Body of pancreas (tissue), 4 donors: ENCODE measurements around the gene TEX264. TPM values are rescaled to one million over a fixed set of nuclear protein-coding genes. Genes with fewer than 3 reads are reported as not detected.
A peak's percentile ranks its signal among the peaks of the same experiment; 100 is the strongest.

Source experiments
- ATAC-seq: fragments of 150-250 bp; one replicate; pipeline ENCODE4 v1.9.1; 2016
- DNase-seq, 4 donors: peaks; one replicate each; pipeline ENCODE4 v3.0.0-alpha.2; 2019
- H3K27ac ChIP-seq, 4 donors: fragments of 200-600 bp; sonication (generic); 1 replicate in 3 of 4; 2 replicates in 1 of 4; pipeline versions ENCODE4 v1.5.1 to v1.6.1; 2016 to 2019; ENCODE audit warnings: mild to moderate bottlenecking in 1 of 4, mixed read lengths in 1 of 4, moderate library complexity in 1 of 4
- H3K27me3 ChIP-seq, 2 donors: fragments of 200-600 bp; sonication (generic); one replicate each; pipeline ENCODE4 v1.6.0; 2016; ENCODE audit warnings: mild to moderate bottlenecking in 1 of 2
- H3K36me3 ChIP-seq, 2 donors: fragments of 200-600 bp; sonication (generic); replicated peaks in 1 of 2; 2 replicates each; pipeline ENCODE4 v1.5.1; 2016; ENCODE audit warnings: low read depth in 2 of 2; ENCODE audit not compliant: insufficient read depth in 1 of 2
- H3K4me1 ChIP-seq: fragments of 200-600 bp; sonication (generic); one replicate; pipeline ENCODE4 v1.6.0; 2016
- H3K4me3 ChIP-seq, 2 donors: fragments of 200-600 bp; sonication (generic); 1 replicate in 1 of 2; 2 replicates in 1 of 2; pipeline ENCODE4 v1.5.1; 2016 to 2019
- H3K9me3 ChIP-seq, 3 donors: fragments of 200-600 bp; sonication (generic); 1 replicate in 2 of 3; 2 replicates in 1 of 3; pipeline ENCODE4 v1.5.1; 2016
- POLR2A ChIP-seq, 3 donors: fragments of 450-650 bp; IDR thresholded peaks; one replicate each; pipeline ENCODE4 v1.6.1; 2016; ENCODE audit warnings: antibody characterized with exemption in 3 of 3, mild to moderate bottlenecking in 2 of 3
- WGBS, 2 donors: methylation state at CpG; one replicate each; pipeline ENCODE4 v1.1.5; 2017; 5-methylcytosine and 5-hydroxymethylcytosine counted together
- intact Hi-C: fragments of 100-400 bp; cut with DNase I; formaldehyde crosslinking; loops from one replicate; pipeline ENCODE4 v1.15.1; 2023
- small RNA-seq: library from RNA; depleted of rRNA; stranded (forward); fragments of <200 nt; gene quantifications from one replicate; pipeline ENCODE3, GENCODE V24; 2016
- total RNA-seq, 2 donors: library from RNA; depleted of rRNA; stranded (reverse); fragments of >200 nt; gene quantifications; one replicate each; pipeline ENCODE4 v1.1.0, GENCODE V29; 2016
- TF ChIP-seq, protein P1 (sequence below), 7 experiments: fragments of 450-650 bp in 4 of 7; fragments of 200-600 bp in 3 of 7; sonication (generic) in 3 of 7; IDR thresholded peaks; one replicate each; pipeline ENCODE4 v1.5.1; 2016 to 2019; ENCODE audit warnings: antibody characterized with exemption in 7 of 7

TEX264 gene
- total RNA-seq, 2 donors from 2014 or later: 41.2 to 44.1 TPM

- ATAC-seq: no peak
- intact Hi-C loops: no loop called here
- no peaks in the 10 kb centered on the region for H3K27me3 ChIP-seq
- WGBS, 2 donors: 43% methylated on average over 1 of the region's 1 CpG
- DNase-seq: no peak
- no peaks in the 10 kb centered on the region for H3K9me3 ChIP-seq
- no peaks in the 10 kb centered on the region for H3K36me3 ChIP-seq
- no peak overlapping the region for H3K4me3 ChIP-seq
- TF ChIP-seq, protein P1, sequence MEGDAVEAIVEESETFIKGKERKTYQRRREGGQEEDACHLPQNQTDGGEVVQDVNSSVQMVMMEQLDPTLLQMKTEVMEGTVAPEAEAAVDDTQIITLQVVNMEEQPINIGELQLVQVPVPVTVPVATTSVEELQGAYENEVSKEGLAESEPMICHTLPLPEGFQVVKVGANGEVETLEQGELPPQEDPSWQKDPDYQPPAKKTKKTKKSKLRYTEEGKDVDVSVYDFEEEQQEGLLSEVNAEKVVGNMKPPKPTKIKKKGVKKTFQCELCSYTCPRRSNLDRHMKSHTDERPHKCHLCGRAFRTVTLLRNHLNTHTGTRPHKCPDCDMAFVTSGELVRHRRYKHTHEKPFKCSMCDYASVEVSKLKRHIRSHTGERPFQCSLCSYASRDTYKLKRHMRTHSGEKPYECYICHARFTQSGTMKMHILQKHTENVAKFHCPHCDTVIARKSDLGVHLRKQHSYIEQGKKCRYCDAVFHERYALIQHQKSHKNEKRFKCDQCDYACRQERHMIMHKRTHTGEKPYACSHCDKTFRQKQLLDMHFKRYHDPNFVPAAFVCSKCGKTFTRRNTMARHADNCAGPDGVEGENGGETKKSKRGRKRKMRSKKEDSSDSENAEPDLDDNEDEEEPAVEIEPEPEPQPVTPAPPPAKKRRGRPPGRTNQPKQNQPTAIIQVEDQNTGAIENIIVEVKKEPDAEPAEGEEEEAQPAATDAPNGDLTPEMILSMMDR (IDR thresholded peaks at IDR 0.05): no peak
- no peak for TF ChIP-seq POLR2A (IDR thresholded peaks at IDR 0.05)
- H3K27ac ChIP-seq: no peak overlapping the region
- H3K4me1 ChIP-seq: no peaks in the 10 kb centered on the region
Observed at GRCh38 chr3:51748327-51748726, 77.3 kb downstream of the TEX264 start.

DNA sequence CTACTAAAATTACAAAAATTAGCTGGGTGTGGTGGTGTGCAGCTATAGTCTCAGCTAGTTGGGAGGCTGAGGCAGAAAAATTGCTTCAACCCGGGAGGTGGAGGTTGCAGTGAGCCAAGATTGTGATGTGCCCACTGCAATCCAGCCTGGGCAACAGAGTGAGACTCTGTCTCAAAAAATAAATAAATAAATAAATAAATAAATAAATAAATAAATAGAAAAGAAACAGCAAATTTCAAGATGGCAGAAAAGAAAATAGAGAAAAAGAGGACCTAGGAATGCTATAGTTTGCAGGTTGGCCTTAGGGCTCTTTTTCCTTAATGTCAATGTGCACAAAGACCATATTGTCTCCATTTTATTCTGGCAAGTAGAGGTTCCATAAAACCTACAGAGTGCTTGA, 79.8 kb downstream of the TEX264 start:
- H3K36me3 ChIP-seq: no peaks in the 10 kb centered on the region
- H3K27me3 ChIP-seq: no peaks in the 10 kb centered on the region
- DNase-seq (no peak), ATAC-seq (no peak)
- no peaks in the 10 kb centered on the region for H3K9me3 ChIP-seq
- intact Hi-C loops: no loop called here
- no peak overlapping the region for H3K27ac ChIP-seq
- WGBS, 2 donors: 95 to 100% methylated on average over 1 of the region's 1 CpG
- no peak overlapping the region for H3K4me3 ChIP-seq
- no peaks in the 10 kb centered on the region for H3K4me1 ChIP-seq
- TF ChIP-seq, protein P1 (IDR thresholded peaks at IDR 0.05): no peak
- TF ChIP-seq POLR2A (IDR thresholded peaks at IDR 0.05): no peak

GRCh38 chr3:51751287-51751686, 80.2 kb downstream of the TEX264 start:
- Histone ChIP-seq H3K9me3 (no peaks in the 10 kb centered on the region), H3K4me1 (no peaks in the 10 kb centered on the region), H3K27ac (no peak overlapping the region), H3K36me3 (no peaks in the 10 kb centered on the region), H3K27me3 (no peaks in the 10 kb centered on the region), H3K4me3 (no peak overlapping the region)
- TF ChIP-seq POLR2A (IDR thresholded peaks at IDR 0.05): no peak
- TF ChIP-seq, protein P1 (IDR thresholded peaks at IDR 0.05): no peak
- ATAC-seq: no peak
- DNase-seq: no peak
- intact Hi-C loops: no loop called here
- WGBS, 2 donors: 74 to 89% methylated on average over 2 of the region's 2 CpGs

Small RNA genes lying within 50 kb of the gene (small RNA-seq; reads per million reads assigned to genes)
- 2,612 reads per million, percentile 99 among the genes with 10 or more reads in this experiment for gene RNA5SP132

Other genes with a start within 250 kb of the TEX264 start
- gene DCAF1, start 171.2 kb upstream of the TEX264 start, total RNA-seq: 1 to 10 TPM; 7.5 to 9.6 TPM
- 10 to 100 TPM; 15.8 to 25.7 TPM for gene RAD54L2, start 132.5 kb upstream of the TEX264 start, total RNA-seq
- under 1 TPM; 0.26 to 0.99 TPM for gene GRM2, start 35.8 kb downstream of the TEX264 start, total RNA-seq
- not detected for gene IQCF6, start 108.0 kb downstream of the TEX264 start, total RNA-seq
- not detected for gene IQCF2, start 190.4 kb downstream of the TEX264 start, total RNA-seq
- not detected for gene IQCF5, start 204.3 kb downstream of the TEX264 start, total RNA-seq
- not detected for gene IQCF1, start 232.1 kb downstream of the TEX264 start, total RNA-seq